ENCODE results near the gene TSPAN18. TPM values are rescaled to one million over a fixed set of nuclear protein-coding genes. Genes with fewer than 3 reads are reported as not detected.
A peak's percentile ranks its signal among the peaks of the same experiment; 100 is the strongest.

The TSPAN18 gene
- total RNA-seq, 1 donor from 2014 or later, result 31.7 TPM

GRCh38 chr11:44839458-44840084, 112.8 kb downstream of the TSPAN18 start:
- Histone ChIP-seq H3K4me2 (ENCODE audit: low read length) (no peak overlapping the region), H3K36me3 (ENCODE audit: insufficient read depth, low read length) (no peaks in the 10 kb centered on the region), H3K9me3 (ENCODE audit: insufficient read depth, low read depth, low read length) (peaks cover 5% of the 10 kb centered on the region), H2AFZ (ENCODE audit: low read depth, low read length) (no peak overlapping the region), H3K4me3 (ENCODE audit: insufficient read depth, low read depth, low read length) (no peak overlapping the region), H3K4me1 (ENCODE audit: insufficient read depth, low read length) (peaks cover 11% of the 10 kb centered on the region), H3K27me3 (ENCODE audit: insufficient read depth, low read length) (no peaks in the 10 kb centered on the region), H3K9ac (ENCODE audit: low read length) (no peak overlapping the region), H3K79me2 (ENCODE audit: insufficient read depth, low read length) (no peaks in the 10 kb centered on the region), H3K27ac (ENCODE audit: low read depth, low read length) (no peak overlapping the region), H4K20me1 (ENCODE audit: insufficient read depth, low read length) (no peaks in the 10 kb centered on the region)
- Mint-ChIP-seq H3K4me3 (ENCODE audit: unreplicated experiment) (no peak overlapping the region), H3K36me3 (ENCODE audit: low read depth, unreplicated experiment) (peaks cover 4% of the 10 kb centered on the region), H3K9me3 (ENCODE audit: unreplicated experiment) (peaks cover 16% of the 10 kb centered on the region), H3K27ac (ENCODE audit: unreplicated experiment) (no peak overlapping the region), H3K27me3 (ENCODE audit: low read depth, unreplicated experiment) (peaks cover 33% of the 10 kb centered on the region), H3K4me1 (ENCODE audit: low read depth, unreplicated experiment) (peaks cover 24% of the 10 kb centered on the region)
- FAIRE-seq (no peak), DNase-seq (ENCODE audit: low read depth) (no peak)
- no peak for TF ChIP-seq EZH2 (IDR thresholded peaks at IDR 0.05; ENCODE audit: insufficient read depth, low read length)
- TF ChIP-seq CTCF (IDR thresholded peaks at IDR 0.05; ENCODE audit: insufficient read depth, low read depth, low read length), result no peak

- Mint-ChIP-seq H3K27me3 (ENCODE audit: low read depth, unreplicated experiment) (peaks cover 28% of the 10 kb centered on the region), H3K27ac (ENCODE audit: unreplicated experiment) (no peak overlapping the region), H3K4me3 (ENCODE audit: unreplicated experiment) (no peak overlapping the region), H3K36me3 (ENCODE audit: low read depth, unreplicated experiment) (peaks cover 8% of the 10 kb centered on the region), H3K9me3 (ENCODE audit: unreplicated experiment) (peaks cover 16% of the 10 kb centered on the region), H3K4me1 (ENCODE audit: low read depth, unreplicated experiment) (peaks cover 19% of the 10 kb centered on the region)
- no peaks in the 10 kb centered on the region for H3K79me2 ChIP-seq (ENCODE audit: insufficient read depth, low read length)
- no peak overlapping the region for H3K27ac ChIP-seq (ENCODE audit: low read depth, low read length)
- peaks cover 11% of the 10 kb centered on the region for H3K4me1 ChIP-seq (ENCODE audit: insufficient read depth, low read length)
- no peak overlapping the region for H3K4me2 ChIP-seq (ENCODE audit: low read length)
- H4K20me1 ChIP-seq (ENCODE audit: insufficient read depth, low read length), result no peaks in the 10 kb centered on the region
- H3K27me3 ChIP-seq (ENCODE audit: insufficient read depth, low read length), result no peaks in the 10 kb centered on the region
- no peak for DNase-seq (ENCODE audit: low read depth)
- H3K9me3 ChIP-seq (ENCODE audit: insufficient read depth, low read depth, low read length), result peaks cover 5% of the 10 kb centered on the region
- no peak for TF ChIP-seq CTCF (IDR thresholded peaks at IDR 0.05; ENCODE audit: insufficient read depth, low read depth, low read length)
- no peak for TF ChIP-seq EZH2 (IDR thresholded peaks at IDR 0.05; ENCODE audit: insufficient read depth, low read length)
- no peaks in the 10 kb centered on the region for H3K36me3 ChIP-seq (ENCODE audit: insufficient read depth, low read length)
- H2AFZ ChIP-seq (ENCODE audit: low read depth, low read length), result no peak overlapping the region
- no peak overlapping the region for H3K4me3 ChIP-seq (ENCODE audit: insufficient read depth, low read depth, low read length)
- H3K9ac ChIP-seq (ENCODE audit: low read length), result no peak overlapping the region
- no peak for FAIRE-seq
These were observed 113.3 kb downstream of the TSPAN18 start for GRCh38 chr11:44840085-44840478.

DNA sequence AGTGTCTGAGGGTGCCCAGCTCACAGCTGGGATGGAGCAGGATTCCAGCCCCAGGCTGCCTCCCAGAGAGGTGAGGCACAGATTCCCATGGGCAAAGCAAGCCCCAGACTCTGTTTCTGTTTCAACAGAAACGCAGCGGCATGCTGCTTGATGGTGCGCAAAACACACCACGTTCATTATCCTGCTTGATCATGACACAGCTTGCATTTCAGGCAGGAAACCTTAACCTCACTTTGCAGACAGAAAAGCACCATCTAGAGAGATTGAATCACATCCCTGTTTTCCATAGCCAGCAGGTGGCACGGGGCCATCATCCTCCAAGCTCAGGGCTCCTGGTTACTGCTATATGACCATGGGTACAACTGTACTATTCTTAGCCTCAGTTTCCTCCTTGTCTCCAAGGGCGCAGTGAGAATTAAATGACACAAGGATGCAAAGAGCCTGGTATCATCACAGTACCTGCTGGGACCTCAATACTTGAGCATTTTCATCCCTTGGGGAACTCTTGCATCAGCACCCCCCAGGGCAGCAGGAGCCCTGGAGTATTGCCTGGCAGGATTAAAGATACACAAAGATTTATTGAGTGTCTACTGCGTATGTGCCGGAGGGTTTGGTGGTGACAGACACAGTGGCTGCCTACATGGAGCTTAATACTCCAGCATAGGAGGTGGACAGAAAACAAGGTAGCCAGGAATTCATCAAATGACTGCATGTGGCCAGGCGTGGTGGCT, 113.9 kb downstream of the TSPAN18 start:
- Mint-ChIP-seq H3K27me3 (ENCODE audit: low read depth, unreplicated experiment) (peaks cover 26% of the 10 kb centered on the region), H3K9me3 (ENCODE audit: unreplicated experiment) (peaks cover 16% of the 10 kb centered on the region), H3K27ac (ENCODE audit: unreplicated experiment) (no peak overlapping the region), H3K4me3 (ENCODE audit: unreplicated experiment) (no peak overlapping the region), H3K4me1 (ENCODE audit: low read depth, unreplicated experiment) (peaks cover 16% of the 10 kb centered on the region), H3K36me3 (ENCODE audit: low read depth, unreplicated experiment) (peaks cover 11% of the 10 kb centered on the region)
- H3K27me3 ChIP-seq (ENCODE audit: insufficient read depth, low read length), result no peaks in the 10 kb centered on the region
- no peak overlapping the region for H3K9ac ChIP-seq (ENCODE audit: low read length)
- peaks cover 5% of the 10 kb centered on the region for H3K9me3 ChIP-seq (ENCODE audit: insufficient read depth, low read depth, low read length)
- H3K4me3 ChIP-seq (ENCODE audit: insufficient read depth, low read depth, low read length), result no peak overlapping the region
- DNase-seq (ENCODE audit: low read depth) (peak; percentile 11), FAIRE-seq (no peak)
- H2AFZ ChIP-seq (ENCODE audit: low read depth, low read length), result no peak overlapping the region
- no peak overlapping the region for H3K4me2 ChIP-seq (ENCODE audit: low read length)
- peaks cover 11% of the 10 kb centered on the region for H3K4me1 ChIP-seq (ENCODE audit: insufficient read depth, low read length)
- TF ChIP-seq CTCF (IDR thresholded peaks at IDR 0.05; ENCODE audit: insufficient read depth, low read depth, low read length), result no peak
- no peak for TF ChIP-seq EZH2 (IDR thresholded peaks at IDR 0.05; ENCODE audit: insufficient read depth, low read length)
- H3K36me3 ChIP-seq (ENCODE audit: insufficient read depth, low read length), result no peaks in the 10 kb centered on the region
- no peaks in the 10 kb centered on the region for H4K20me1 ChIP-seq (ENCODE audit: insufficient read depth, low read length)
- no peaks in the 10 kb centered on the region for H3K79me2 ChIP-seq (ENCODE audit: insufficient read depth, low read length)
- no peak overlapping the region for H3K27ac ChIP-seq (ENCODE audit: low read depth, low read length)
